HepG2 (cell line): ENCODE data around the gene TRAPPC10. TPM values are rescaled to one million over a fixed set of nuclear protein-coding genes. Genes with fewer than 3 reads are reported as not detected.
A peak's percentile ranks its signal among the peaks of the same experiment; 100 is the strongest.

Experiments used
- CERS6 ChIP-seq: sonication (generic); formaldehyde crosslinking; IDR thresholded peaks from 2 replicates; pipeline ENCODE4 v1.5.0; 2020; ENCODE audit warnings: missing genetic modification reagents
- ELF1 ChIP-seq: sonication (generic); formaldehyde crosslinking; IDR thresholded peaks from 2 replicates; pipeline ENCODE4 v1.4.0; 2020; ENCODE audit warnings: missing genetic modification reagents
- FOSL2 ChIP-seq: sonication (generic); formaldehyde crosslinking; IDR thresholded peaks from 2 replicates; pipeline ENCODE4 v1.4.0; 2020; ENCODE audit warnings: missing genetic modification reagents
- GMEB1 ChIP-seq: sonication (generic); formaldehyde crosslinking; IDR thresholded peaks from 2 replicates; pipeline ENCODE4 v1.5.1; 2020; ENCODE audit warnings: missing genetic modification reagents, mild to moderate bottlenecking, borderline replicate concordance
- KLF11 ChIP-seq: IDR thresholded peaks from 2 replicates; pipeline ENCODE4 v1.6.1; 2016; ENCODE audit warnings: missing compliant biosample characterization
- LCORL ChIP-seq, 2 experiments: fragments of 450-650 bp in 1 of 2; sonication (generic) in 1 of 2; formaldehyde crosslinking in 1 of 2; IDR thresholded peaks; 2 replicates each; pipeline versions ENCODE4 v1.5.0 to v1.6.1; 2017 to 2020; ENCODE audit warnings: antibody characterized with exemption in 1 of 2, missing genetic modification reagents in 1 of 2
- RBM22 ChIP-seq: fragments of 200-400 bp; formaldehyde crosslinking; optimal IDR thresholded peaks from 2 replicates; pipeline ENCODE3; 2017; ENCODE audit warnings: mild to moderate bottlenecking, low read length, moderate library complexity
- RFXANK ChIP-seq: IDR thresholded peaks from 2 replicates; pipeline ENCODE4 v1.6.1; 2016
- SALL2 ChIP-seq: sonication (generic); formaldehyde crosslinking; IDR thresholded peaks from 2 replicates; pipeline ENCODE4 v1.8.1; 2023; ENCODE audit warnings: mild to moderate bottlenecking, missing genetic modification reagents, inconsistent platforms
- TEAD3 ChIP-seq: optimal IDR thresholded peaks from 2 replicates; pipeline ENCODE3; 2016; ENCODE audit warnings: borderline replicate concordance
- ZBTB33 ChIP-seq: sonication (generic); formaldehyde crosslinking; IDR thresholded peaks from 2 replicates; pipeline ENCODE4 v1.4.0; 2020; ENCODE audit warnings: missing genetic modification reagents
- ZC3H13 ChIP-seq: sonication (generic); formaldehyde crosslinking; IDR thresholded peaks from 2 replicates; pipeline ENCODE4 v1.8.1; 2023; ENCODE audit warnings: mild to moderate bottlenecking, missing genetic modification reagents, moderate library complexity
- ZFP91 ChIP-seq: sonication (generic); formaldehyde crosslinking; IDR thresholded peaks from 2 replicates; pipeline ENCODE4 v1.9.0; 2022; ENCODE audit warnings: missing genetic modification reagents, mild to moderate bottlenecking, borderline replicate concordance
- ZNF138 ChIP-seq: sonication (generic); formaldehyde crosslinking; IDR thresholded peaks from 2 replicates; pipeline ENCODE4 v1.5.0; 2020; ENCODE audit warnings: mild to moderate bottlenecking, low read depth, missing genetic modification reagents
- ZNF224 ChIP-seq: sonication (generic); formaldehyde crosslinking; IDR thresholded peaks from 2 replicates; pipeline ENCODE4 v1.5.0; 2020; ENCODE audit warnings: mild to moderate bottlenecking, missing genetic modification reagents
- ZNF292 ChIP-seq: sonication (generic); formaldehyde crosslinking; IDR thresholded peaks from 2 replicates; pipeline ENCODE4 v1.8.1; 2022; ENCODE audit warnings: mild to moderate bottlenecking, low read depth, missing genetic modification reagents, borderline replicate concordance
- ZNF570 ChIP-seq: sonication (generic); formaldehyde crosslinking; IDR thresholded peaks from 2 replicates; pipeline ENCODE4 v1.4.0; 2020; ENCODE audit warnings: mild to moderate bottlenecking, missing genetic modification reagents, borderline replicate concordance
- ZNF75D ChIP-seq: sonication (generic); formaldehyde crosslinking; IDR thresholded peaks from 2 replicates; pipeline ENCODE4 v1.8.1; 2023; ENCODE audit warnings: missing genetic modification reagents, mild to moderate bottlenecking, borderline replicate concordance
- ZNF777 ChIP-seq: sonication (generic); formaldehyde crosslinking; IDR thresholded peaks from 2 replicates; pipeline ENCODE4 v1.4.0; 2020; ENCODE audit warnings: missing genetic modification reagents
- ZSCAN20 ChIP-seq: sonication (generic); formaldehyde crosslinking; IDR thresholded peaks from 2 replicates; pipeline ENCODE4 v1.4.0; 2020; ENCODE audit warnings: missing genetic modification reagents, mild to moderate bottlenecking, borderline replicate concordance
- polyA plus RNA-seq, 8 experiments: library from polyadenylated mRNA; depleted of rRNA in 3 of 8; stranded (reverse) in 7 of 8; unstranded in 1 of 8; fragments of >200 nt; fragmentation: Illumina TruSeq in 4 of 8; extraction: Trizol in 4 of 8; gene quantifications; 2 replicates each; pipeline versions ENCODE4 v1.2.1 to v1.2.3, GENCODE V29; 2011 to 2016; ENCODE audit warnings: low read depth in 4 of 8, missing spikeins in 1 of 8, mixed read lengths in 1 of 8; ENCODE audit not compliant: insufficient read depth in 1 of 8
- total RNA-seq, 5 experiments: library from RNA; depleted of rRNA; stranded (reverse); fragments of >200 nt; fragmentation: Illumina TruSeq; extraction: Trizol; gene quantifications; 2 replicates each; pipeline ENCODE4 v1.2.3, GENCODE V29; 2016; ENCODE audit warnings: low read depth in 1 of 5

The TRAPPC10 gene
- total and polyA plus RNA-seq, 2 of the 13 experiments (the other 11 are each of a cell fraction or from before 2014, with no cell fraction given): 10.6 to 16.5 TPM

- TF ChIP-seq ZFP91 (CRISPR knock-in tag): no peak
- TF ChIP-seq ZNF138 (CRISPR knock-in tag): no peak
- no peak for TF ChIP-seq GMEB1 (CRISPR knock-in tag)
- TF ChIP-seq RBM22: no peak
- TF ChIP-seq SALL2 (CRISPR knock-in tag): no peak
- TF ChIP-seq ZNF75D (CRISPR knock-in tag): no peak
- TF ChIP-seq TEAD3: peak; percentile 58
- TF ChIP-seq ZC3H13 (CRISPR knock-in tag): no peak
- TF ChIP-seq ZNF292 (CRISPR knock-in tag): no peak
- no peak for TF ChIP-seq ZNF224
- no peak for TF ChIP-seq ZBTB33
- TF ChIP-seq FOSL2 (CRISPR knock-in tag): no peak
- TF ChIP-seq RFXANK: no peak
- TF ChIP-seq LCORL (IDR thresholded peaks at IDR 0.05): no peak
- TF ChIP-seq LCORL (CRISPR knock-in tag; IDR thresholded peaks at IDR 0.05): peak; percentile 50; the same call in 1 of the 2 replicates
- no peak for TF ChIP-seq ZNF777
- TF ChIP-seq ZNF570 (CRISPR knock-in tag): no peak
- TF ChIP-seq ELF1: no peak
- TF ChIP-seq KLF11 (CRISPR knock-in tag): no peak
- no peak for TF ChIP-seq ZSCAN20 (CRISPR knock-in tag)
- no peak for TF ChIP-seq CERS6 (CRISPR knock-in tag)
These were observed 9.0 kb downstream of the TRAPPC10 start (continued) for GRCh38 chr21:44021064-44021463.
